Neural progenitor cell (in vitro differentiated cells): Measurements from ENCODE around the gene PCDHB13.

Experiments
- EZH2 ChIP-seq: fragments of 200-600 bp; sonication (generic); IDR thresholded peaks from 2 replicates; pipeline ENCODE4 v1.6.1; 2017; ENCODE audit warnings: antibody characterized with exemption, mild to moderate bottlenecking, moderate library complexity
- TF ChIP-seq, protein P1 (sequence below): fragments of 200-600 bp; sonication (generic); IDR thresholded peaks from 2 replicates; pipeline ENCODE4 v1.5.1; 2017; ENCODE audit warnings: antibody characterized with exemption, mild to moderate bottlenecking

DNA sequence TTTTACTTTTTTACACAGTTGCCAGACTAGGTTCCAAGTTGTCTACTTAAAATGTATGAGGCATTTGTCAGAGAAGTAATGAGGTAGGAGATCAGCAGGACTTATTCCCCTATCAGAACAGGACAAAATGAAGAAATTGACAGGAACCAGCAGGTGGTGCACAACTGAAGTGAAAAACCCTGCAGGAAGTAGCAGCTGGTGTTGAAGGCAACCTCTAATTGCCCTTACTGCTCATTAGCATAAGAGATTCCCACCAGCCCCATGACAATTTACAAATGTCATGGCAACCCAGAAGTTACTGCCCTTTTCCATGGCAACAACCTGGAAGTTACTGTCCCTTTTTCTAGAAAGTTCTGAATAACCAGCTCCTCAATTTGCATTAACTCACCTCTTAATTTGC lies 36.9 kb downstream of the PCDHB13 start:
- TF ChIP-seq, protein P1, sequence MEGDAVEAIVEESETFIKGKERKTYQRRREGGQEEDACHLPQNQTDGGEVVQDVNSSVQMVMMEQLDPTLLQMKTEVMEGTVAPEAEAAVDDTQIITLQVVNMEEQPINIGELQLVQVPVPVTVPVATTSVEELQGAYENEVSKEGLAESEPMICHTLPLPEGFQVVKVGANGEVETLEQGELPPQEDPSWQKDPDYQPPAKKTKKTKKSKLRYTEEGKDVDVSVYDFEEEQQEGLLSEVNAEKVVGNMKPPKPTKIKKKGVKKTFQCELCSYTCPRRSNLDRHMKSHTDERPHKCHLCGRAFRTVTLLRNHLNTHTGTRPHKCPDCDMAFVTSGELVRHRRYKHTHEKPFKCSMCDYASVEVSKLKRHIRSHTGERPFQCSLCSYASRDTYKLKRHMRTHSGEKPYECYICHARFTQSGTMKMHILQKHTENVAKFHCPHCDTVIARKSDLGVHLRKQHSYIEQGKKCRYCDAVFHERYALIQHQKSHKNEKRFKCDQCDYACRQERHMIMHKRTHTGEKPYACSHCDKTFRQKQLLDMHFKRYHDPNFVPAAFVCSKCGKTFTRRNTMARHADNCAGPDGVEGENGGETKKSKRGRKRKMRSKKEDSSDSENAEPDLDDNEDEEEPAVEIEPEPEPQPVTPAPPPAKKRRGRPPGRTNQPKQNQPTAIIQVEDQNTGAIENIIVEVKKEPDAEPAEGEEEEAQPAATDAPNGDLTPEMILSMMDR = no peak
- TF ChIP-seq EZH2 = no peak
